ENCODE results near the gene BCL2L13.

DNA sequence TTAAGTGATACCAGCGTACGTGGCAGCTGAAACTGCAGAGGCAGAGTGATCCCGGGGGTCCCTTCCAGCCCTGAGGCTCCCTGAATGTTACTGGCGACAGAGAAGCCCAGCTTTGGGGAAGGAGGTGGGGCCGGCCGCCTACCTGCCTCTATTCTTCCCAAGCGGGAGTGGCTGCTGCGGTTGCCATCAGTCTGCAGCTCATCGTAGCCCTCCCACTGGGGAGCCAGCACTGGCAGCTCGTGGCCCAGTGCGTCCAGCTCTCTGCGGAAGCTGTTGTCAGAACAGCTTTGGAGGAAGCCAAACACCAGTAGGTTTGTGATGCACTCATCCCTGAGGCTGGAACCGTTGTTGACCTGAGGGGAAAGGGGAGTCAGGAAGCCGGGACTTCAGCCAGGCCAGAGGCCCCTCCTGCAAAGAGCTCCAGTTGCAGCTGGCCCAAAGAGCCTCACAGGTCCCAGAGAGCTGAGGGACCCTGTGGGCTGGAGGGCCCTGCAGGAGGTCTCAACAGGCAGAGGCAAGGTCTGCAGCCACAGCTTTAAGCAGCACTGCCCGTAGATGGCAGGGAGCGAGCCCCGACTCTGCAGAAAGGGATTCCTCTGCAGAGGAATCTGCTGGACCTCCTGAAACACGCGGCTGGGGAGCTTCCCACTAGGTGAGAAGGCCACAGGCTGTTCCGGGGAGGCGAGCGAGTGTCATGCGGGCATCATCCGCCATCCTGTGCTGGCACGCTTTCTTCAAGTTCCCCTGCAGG is 105.3 kb downstream of the BCL2L13 start:
- no peak for TF ChIP-seq POLR2A (IDR thresholded peaks at IDR 0.05)
- TF ChIP-seq, protein P1, sequence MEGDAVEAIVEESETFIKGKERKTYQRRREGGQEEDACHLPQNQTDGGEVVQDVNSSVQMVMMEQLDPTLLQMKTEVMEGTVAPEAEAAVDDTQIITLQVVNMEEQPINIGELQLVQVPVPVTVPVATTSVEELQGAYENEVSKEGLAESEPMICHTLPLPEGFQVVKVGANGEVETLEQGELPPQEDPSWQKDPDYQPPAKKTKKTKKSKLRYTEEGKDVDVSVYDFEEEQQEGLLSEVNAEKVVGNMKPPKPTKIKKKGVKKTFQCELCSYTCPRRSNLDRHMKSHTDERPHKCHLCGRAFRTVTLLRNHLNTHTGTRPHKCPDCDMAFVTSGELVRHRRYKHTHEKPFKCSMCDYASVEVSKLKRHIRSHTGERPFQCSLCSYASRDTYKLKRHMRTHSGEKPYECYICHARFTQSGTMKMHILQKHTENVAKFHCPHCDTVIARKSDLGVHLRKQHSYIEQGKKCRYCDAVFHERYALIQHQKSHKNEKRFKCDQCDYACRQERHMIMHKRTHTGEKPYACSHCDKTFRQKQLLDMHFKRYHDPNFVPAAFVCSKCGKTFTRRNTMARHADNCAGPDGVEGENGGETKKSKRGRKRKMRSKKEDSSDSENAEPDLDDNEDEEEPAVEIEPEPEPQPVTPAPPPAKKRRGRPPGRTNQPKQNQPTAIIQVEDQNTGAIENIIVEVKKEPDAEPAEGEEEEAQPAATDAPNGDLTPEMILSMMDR (IDR thresholded peaks at IDR 0.05) = no peak
